Retinal pigment epithelial cell (primary cell): ENCODE measurements around the gene MAL.

Experiments used
- DNase-seq: peaks from one replicate; pipeline ENCODE4 v3.0.0-alpha.2; 2010; ENCODE audit warnings: low read depth
- H3K4me3 ChIP-seq: 2 replicates; pipeline ENCODE4 v1.5.1; 2011; ENCODE audit warnings: mild to moderate bottlenecking, low read length, control low read depth, moderate library complexity
- TF ChIP-seq, protein P1 (sequence below): conservative IDR thresholded peaks from 2 replicates; pipeline ENCODE4 v1.5.1; 2011; ENCODE audit warnings: low read depth, low read length, control low read depth, inconsistent platforms

Gene MAL

DNA sequence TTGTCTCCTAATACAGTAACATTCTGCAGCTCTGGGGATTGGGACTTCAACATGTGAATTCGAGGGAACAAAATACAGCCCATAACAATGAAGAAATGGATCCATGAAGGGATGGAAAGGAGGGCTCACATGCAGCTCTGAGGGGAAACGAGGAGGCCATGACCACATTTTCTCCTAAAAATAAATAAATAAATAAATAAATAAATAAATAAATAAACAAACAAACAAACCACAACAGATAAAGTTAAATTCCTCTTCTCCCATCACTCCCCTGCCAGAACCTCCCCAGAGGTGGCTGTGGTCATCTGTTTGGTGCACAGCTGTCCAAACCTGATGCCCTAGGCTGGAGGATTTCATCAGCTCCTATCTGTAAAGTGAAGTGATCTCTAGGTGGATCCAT, 42.7 kb downstream of the MAL start:
- TF ChIP-seq, protein P1, sequence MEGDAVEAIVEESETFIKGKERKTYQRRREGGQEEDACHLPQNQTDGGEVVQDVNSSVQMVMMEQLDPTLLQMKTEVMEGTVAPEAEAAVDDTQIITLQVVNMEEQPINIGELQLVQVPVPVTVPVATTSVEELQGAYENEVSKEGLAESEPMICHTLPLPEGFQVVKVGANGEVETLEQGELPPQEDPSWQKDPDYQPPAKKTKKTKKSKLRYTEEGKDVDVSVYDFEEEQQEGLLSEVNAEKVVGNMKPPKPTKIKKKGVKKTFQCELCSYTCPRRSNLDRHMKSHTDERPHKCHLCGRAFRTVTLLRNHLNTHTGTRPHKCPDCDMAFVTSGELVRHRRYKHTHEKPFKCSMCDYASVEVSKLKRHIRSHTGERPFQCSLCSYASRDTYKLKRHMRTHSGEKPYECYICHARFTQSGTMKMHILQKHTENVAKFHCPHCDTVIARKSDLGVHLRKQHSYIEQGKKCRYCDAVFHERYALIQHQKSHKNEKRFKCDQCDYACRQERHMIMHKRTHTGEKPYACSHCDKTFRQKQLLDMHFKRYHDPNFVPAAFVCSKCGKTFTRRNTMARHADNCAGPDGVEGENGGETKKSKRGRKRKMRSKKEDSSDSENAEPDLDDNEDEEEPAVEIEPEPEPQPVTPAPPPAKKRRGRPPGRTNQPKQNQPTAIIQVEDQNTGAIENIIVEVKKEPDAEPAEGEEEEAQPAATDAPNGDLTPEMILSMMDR, result no peak
- no peak for DNase-seq
- H3K4me3 ChIP-seq, result no peak overlapping the region

DNA sequence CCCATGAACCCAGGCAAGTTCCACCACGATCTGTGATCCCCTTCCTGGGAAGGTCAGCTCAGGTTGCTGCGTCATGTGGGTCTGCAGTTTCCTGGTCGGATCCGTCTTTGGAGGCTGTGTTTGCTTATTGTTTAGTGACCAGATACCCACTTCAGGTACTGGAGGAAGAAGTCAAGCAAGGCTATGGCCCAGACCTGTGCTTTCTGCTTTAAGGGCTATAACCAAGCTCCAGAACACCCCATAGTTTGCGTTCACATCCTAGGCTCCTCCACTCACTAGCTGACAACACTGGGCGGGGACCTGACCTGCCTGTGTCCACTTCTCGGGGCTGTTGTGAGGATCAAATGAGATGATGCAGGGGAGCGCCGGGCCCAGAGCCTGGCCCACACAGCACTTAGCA, 44.0 kb downstream of the MAL start:
- TF ChIP-seq, protein P1, result no peak
- no peak for DNase-seq
- H3K4me3 ChIP-seq, result no peak overlapping the region

GRCh38 chr2:95071856-95072255, 46.3 kb downstream of the MAL start:
- no peak overlapping the region for H3K4me3 ChIP-seq
- TF ChIP-seq, protein P1, result no peak
- no peak for DNase-seq

- no peak overlapping the region for H3K4me3 ChIP-seq
- no peak for DNase-seq
- TF ChIP-seq, protein P1, result no peak
Observed at GRCh38 chr2:95072424-95072823, 46.9 kb downstream of the MAL start.

DNA sequence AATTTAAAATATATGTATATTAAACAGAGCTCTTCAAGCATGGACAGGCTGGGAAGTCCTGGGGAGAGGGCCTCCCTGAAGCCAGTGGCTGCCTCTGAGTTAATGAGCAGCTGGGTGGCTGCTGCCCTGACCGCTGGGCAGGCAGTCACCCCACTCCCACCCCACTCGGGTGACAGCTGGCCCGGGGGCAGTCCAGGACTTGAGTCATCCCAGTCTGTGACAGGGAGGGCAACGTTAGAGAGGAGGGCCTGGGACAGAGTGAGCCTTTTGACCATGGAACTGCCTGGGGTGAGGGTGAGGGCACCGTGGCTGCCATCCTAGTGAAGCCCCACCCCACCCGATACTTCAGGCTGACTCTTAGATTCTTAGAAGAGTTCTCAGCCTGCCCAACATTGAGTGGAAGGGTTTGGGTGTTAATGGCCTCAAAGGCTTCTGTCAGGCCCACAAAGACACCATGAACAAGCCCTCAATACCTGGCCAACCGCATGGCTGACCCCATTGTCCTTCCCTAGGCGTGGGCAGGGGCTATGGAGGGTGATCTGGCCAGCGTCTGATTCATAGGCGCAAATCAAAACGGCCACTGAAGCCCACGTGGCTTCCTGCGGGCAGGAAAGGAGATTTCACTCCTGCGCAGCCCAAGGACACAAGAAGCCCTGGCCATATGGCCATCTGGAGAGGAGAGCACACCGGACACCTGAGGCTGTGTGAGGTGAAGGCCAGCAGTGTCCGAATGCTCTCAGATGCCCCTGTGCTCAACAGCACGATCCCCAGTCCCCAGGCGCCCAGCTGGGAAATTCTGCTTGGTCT, 48.6 kb downstream of the MAL start:
- TF ChIP-seq, protein P1, result no peak
- DNase-seq, result no peak
- no peak overlapping the region for H3K4me3 ChIP-seq

DNA sequence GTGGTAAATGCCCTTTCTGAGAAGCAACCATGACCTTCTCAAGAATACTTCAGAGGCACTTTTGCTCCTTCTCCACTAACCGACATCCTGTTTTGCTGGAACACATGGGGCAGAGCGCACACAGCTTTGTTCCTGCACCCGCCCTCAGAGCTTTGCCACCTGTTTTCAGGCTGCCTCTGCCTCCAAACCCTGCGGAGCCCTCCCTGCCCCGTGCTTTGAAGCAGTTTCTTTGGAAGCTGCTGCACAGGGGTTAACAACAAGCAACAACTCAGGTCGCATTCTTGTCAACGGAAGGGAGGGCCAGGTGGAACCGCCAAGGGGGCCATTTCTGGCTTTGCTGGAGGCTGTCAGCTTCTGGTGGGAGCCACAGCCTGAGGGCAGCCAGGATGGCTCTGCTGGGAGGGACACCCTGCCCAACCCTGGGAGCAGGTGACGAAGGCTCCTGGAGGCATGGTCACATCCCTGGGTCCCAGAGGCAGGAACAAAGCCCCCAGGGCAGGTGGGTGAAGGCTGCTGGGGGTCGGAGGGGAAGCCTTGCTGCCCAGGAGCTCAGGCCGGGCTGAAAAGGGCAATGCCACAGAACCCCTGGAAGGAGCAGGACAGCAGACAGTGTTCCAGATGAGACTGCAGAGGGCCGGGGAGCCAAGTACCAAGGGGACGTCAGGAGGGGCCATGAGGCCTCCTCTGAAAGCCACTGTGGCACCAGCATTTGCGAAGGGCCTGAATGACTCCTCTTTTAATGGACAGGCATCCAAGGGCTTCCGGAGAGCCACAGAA, 49.3 kb downstream of the MAL start:
- TF ChIP-seq, protein P1, result no peak
- DNase-seq, result no peak
- no peak overlapping the region for H3K4me3 ChIP-seq
